K562 (cell line): ENCODE results near the gene PHF24. TPM values are rescaled to one million over a fixed set of nuclear protein-coding genes. Genes with fewer than 3 reads are reported as not detected.

Experiments used
- ATAC-seq: fragments of 200-7000 bp; cut with Tn5 transposase; 3 replicates; pipeline ENCODE4 v1.9.1; 2020; ENCODE audit warnings: moderate library complexity
- BruUV-seq: library from RNA; stranded (reverse); fragments of 400-500 nt; replicated peaks from 2 replicates; lab custom pipeline; 2021; lab: Mats Ljungman, UMichigan
- CTCF ChIA-PET: fragments of 300-600 bp; formaldehyde crosslinking; extraction: SDS; loops from one replicate; lab custom pipeline; 2021; ENCODE audit warnings: low intra/inter-chr PET ratio; lab: Yijun Ruan, JAX
- POLR2A ChIA-PET: fragments of 300-600, 350-650 bp; sonication (Branson Sonifier 250); formaldehyde crosslinking; extraction: SDS; loops from one replicate; lab custom pipeline; 2021; ENCODE audit warnings: antibody characterized with exemption, inconsistent platforms; lab: Yijun Ruan, JAX
- DNase-seq, 4 experiments: peaks; one replicate each; pipeline versions ENCODE4 v3.0.0 to v3.0.0-alpha.2; 2011 to 2018; ENCODE audit warnings: low spot score in 3 of 4, mixed read lengths in 3 of 4; ENCODE audit errors: extremely low read depth in 1 of 4
- FAIRE-seq: peaks from 2 replicates; lab custom pipeline; 2011; peaks lifted over from hg19 to GRCh38; lab: Jason Lieb, UNC
- H2AFZ ChIP-seq: 2 replicates; pipeline ENCODE4 v1.6.0; 2011; ENCODE audit warnings: low read depth, low read length, control low read depth, inconsistent platforms
- H3K27ac ChIP-seq: fragments of 200-600 bp; 3 replicates; pipeline ENCODE4 v1.8.0; 2011; ENCODE audit warnings: low read depth, mild to moderate bottlenecking, control low read depth, inconsistent platforms, low read length, moderate library complexity, mixed read lengths; ENCODE audit errors: extremely low read depth
- H3K27me3 ChIP-seq, 2 experiments: fragments of 300-600 bp in 1 of 2; 2 replicates in 1 of 2; 3 replicates in 1 of 2; pipeline versions ENCODE4 v1.6.0 to v1.8.0; 2011; ENCODE audit warnings: inconsistent platforms in 2 of 2, low read length in 2 of 2, mild to moderate bottlenecking in 1 of 2, mixed read lengths in 1 of 2, moderate library complexity in 1 of 2; ENCODE audit not compliant: control insufficient read depth in 2 of 2, insufficient read depth in 2 of 2
- H3K36me3 ChIP-seq: fragments of 300-600 bp; 3 replicates; pipeline ENCODE4 v1.8.0; 2011; ENCODE audit warnings: mild to moderate bottlenecking, low read length, inconsistent platforms; ENCODE audit not compliant: control insufficient read depth, insufficient read depth
- H3K4me1 ChIP-seq, 2 experiments: fragments of 200-600 bp in 1 of 2; replicated peaks in 1 of 2; 2 replicates in 1 of 2; 3 replicates in 1 of 2; pipeline versions ENCODE4 v1.5.1 to v1.8.0; 2011; ENCODE audit warnings: inconsistent platforms in 2 of 2, low read length in 2 of 2, mild to moderate bottlenecking in 1 of 2, mixed read lengths in 1 of 2, moderate library complexity in 1 of 2; ENCODE audit not compliant: control insufficient read depth in 2 of 2, insufficient read depth in 2 of 2
- H3K4me2 ChIP-seq: 2 replicates; pipeline ENCODE4 v1.6.1; 2011; ENCODE audit warnings: low read length, control low read depth, inconsistent platforms, mixed read lengths; ENCODE audit not compliant: insufficient read depth
- H3K4me3 ChIP-seq: fragments of 200-600 bp; sonication (generic), shearing (Covaris generic); 2 replicates; pipeline ENCODE4 v1.5.1; 2016; ENCODE audit warnings: control low read depth, inconsistent platforms
- H3K79me2 ChIP-seq: fragments of 200-600 bp; 3 replicates; pipeline ENCODE4 v1.8.0; 2011; ENCODE audit warnings: low read length, inconsistent platforms; ENCODE audit not compliant: control insufficient read depth, insufficient read depth
- H3K9ac ChIP-seq, 2 experiments: 2 replicates each; pipeline versions ENCODE4 v1.6.0 to v1.6.1; 2011; ENCODE audit warnings: low read depth in 2 of 2, low read length in 2 of 2, control low read depth in 1 of 2, inconsistent platforms in 1 of 2, mild to moderate bottlenecking in 1 of 2, mixed read lengths in 1 of 2; ENCODE audit not compliant: insufficient read depth in 1 of 2
- H3K9me1 ChIP-seq: one replicate; pipeline ENCODE4 v1.6.0; 2011; ENCODE audit warnings: inconsistent platforms, mild to moderate bottlenecking, low read length, moderate library complexity; ENCODE audit not compliant: control insufficient read depth, insufficient read depth
- H3K9me3 ChIP-seq: replicated peaks from 2 replicates; pipeline ENCODE4 v1.5.1; 2011; ENCODE audit warnings: low read depth, low read length, inconsistent platforms; ENCODE audit not compliant: control insufficient read depth, insufficient read depth
- H4K20me1 ChIP-seq: replicated peaks from 2 replicates; pipeline ENCODE4 v1.6.1; 2011; ENCODE audit warnings: low read length, inconsistent platforms, mixed read lengths; ENCODE audit not compliant: control insufficient read depth, insufficient read depth
- WGBS: fragments of 100-300 bp; shearing (Covaris generic); methylation state at CpG from one replicate; pipeline ENCODE4 v1.1.6; 2016; ENCODE audit warnings: low coverage, mixed read lengths; ENCODE audit not compliant: insufficient coverage; ENCODE audit errors: missing lambda C conversion rate; 5-methylcytosine and 5-hydroxymethylcytosine counted together
- in situ Hi-C: fragments of 300-500 bp; cut with MboI; formaldehyde crosslinking; loops from 4 replicates; pipeline ENCODE4 v1.15.0; 2018; ENCODE audit warnings: inconsistent platforms, mixed read lengths
- intact Hi-C: fragments of 100-400 bp; cut with micrococcal nuclease; formaldehyde crosslinking; loops from 2 replicates; pipeline ENCODE4 v1.14.2; 2022
- polyA plus RNA-seq, 8 experiments: library from polyadenylated mRNA; depleted of rRNA in 4 of 8; stranded (reverse) in 5 of 8; unstranded in 3 of 8; fragments of >200 nt; fragmentation: Nextera tagmentation in 2 of 8; fragmentation: Illumina TruSeq in 1 of 8; extraction: Ambion mirVana in 2 of 8; extraction: Trizol in 1 of 8; gene quantifications; 2 replicates each; pipeline versions ENCODE4 v1.2.1 to v1.2.3, GENCODE V29; 2011 to 2014; ENCODE audit warnings: inconsistent platforms in 1 of 8, missing spikeins in 1 of 8
- total RNA-seq, 7 experiments: library from RNA; depleted of rRNA in 6 of 7; stranded (reverse); fragments of >200 nt in 6 of 7; fragmentation: Illumina TruSeq in 2 of 7; extraction: Trizol in 2 of 7; gene quantifications; 2 replicates each; pipeline versions ENCODE4 v1.2.1 to v1.2.3, GENCODE V29; 2011 to 2021; ENCODE audit warnings: low replicate concordance in 1 of 7
- TF ChIP-seq, protein P1 (sequence below), 2 experiments: fragments of 450-650 bp; conservative IDR thresholded peaks; 2 replicates each; pipeline ENCODE4 v1.6.1; 2017; ENCODE audit warnings: mild to moderate bottlenecking in 2 of 2, moderate library complexity in 2 of 2
- TF ChIP-seq, protein P2 (sequence below): fragments of 450-650 bp; IDR thresholded peaks from 2 replicates; pipeline ENCODE4 v1.6.1; 2016

Gene PHF24
- total and polyA plus RNA-seq, 9 of the 15 experiments (the other 6 are each of a cell fraction or from before 2014, with no cell fraction given) = 0.01 TPM; not detected in 7

- H3K9me3 ChIP-seq = no peaks in the 10 kb centered on the region
- no peak for FAIRE-seq
- intact Hi-C loops = no loop called here
- no peaks in the 10 kb centered on the region for H3K36me3 ChIP-seq
- CTCF ChIA-PET = no interaction called here
- H3K9ac ChIP-seq = 0 out of 4 replicates have a peak overlapping the region, but pooled peaks of 1 of the 2 experiments have one; percentile 39
- H3K9me1 ChIP-seq = peaks cover 9% of the 10 kb centered on the region
- no peak for DNase-seq
- no peak overlapping the region; the same call in 1 of the 2 replicates for H3K4me2 ChIP-seq
- TF ChIP-seq, protein P1, sequence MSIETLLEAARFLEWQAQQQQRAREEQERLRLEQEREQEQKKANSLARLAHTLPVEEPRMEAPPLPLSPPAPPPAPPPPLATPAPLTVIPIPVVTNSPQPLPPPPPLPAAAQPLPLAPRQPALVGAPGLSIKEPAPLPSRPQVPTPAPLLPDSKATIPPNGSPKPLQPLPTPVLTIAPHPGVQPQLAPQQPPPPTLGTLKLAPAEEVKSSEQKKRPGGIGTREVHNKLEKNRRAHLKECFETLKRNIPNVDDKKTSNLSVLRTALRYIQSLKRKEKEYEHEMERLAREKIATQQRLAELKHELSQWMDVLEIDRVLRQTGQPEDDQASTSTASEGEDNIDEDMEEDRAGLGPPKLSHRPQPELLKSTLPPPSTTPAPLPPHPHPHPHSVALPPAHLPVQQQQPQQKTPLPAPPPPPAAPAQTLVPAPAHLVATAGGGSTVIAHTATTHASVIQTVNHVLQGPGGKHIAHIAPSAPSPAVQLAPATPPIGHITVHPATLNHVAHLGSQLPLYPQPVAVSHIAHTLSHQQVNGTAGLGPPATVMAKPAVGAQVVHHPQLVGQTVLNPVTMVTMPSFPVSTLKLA (conservative IDR thresholded peaks at IDR 0.05) = no peak
- TF ChIP-seq, protein P2, sequence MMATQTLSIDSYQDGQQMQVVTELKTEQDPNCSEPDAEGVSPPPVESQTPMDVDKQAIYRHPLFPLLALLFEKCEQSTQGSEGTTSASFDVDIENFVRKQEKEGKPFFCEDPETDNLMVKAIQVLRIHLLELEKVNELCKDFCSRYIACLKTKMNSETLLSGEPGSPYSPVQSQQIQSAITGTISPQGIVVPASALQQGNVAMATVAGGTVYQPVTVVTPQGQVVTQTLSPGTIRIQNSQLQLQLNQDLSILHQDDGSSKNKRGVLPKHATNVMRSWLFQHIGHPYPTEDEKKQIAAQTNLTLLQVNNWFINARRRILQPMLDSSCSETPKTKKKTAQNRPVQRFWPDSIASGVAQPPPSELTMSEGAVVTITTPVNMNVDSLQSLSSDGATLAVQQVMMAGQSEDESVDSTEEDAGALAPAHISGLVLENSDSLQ = peak; percentile 50
- H3K79me2 ChIP-seq = no peaks in the 10 kb centered on the region; the same call in 2 of the 3 replicates
- no peaks in the 10 kb centered on the region for H3K27me3 ChIP-seq
- ATAC-seq = no peak
- no peak overlapping the region for H2AFZ ChIP-seq
- in situ Hi-C loops = no loop called here
- H4K20me1 ChIP-seq = no peaks in the 10 kb centered on the region
- peaks cover 50 to 51% of the 10 kb centered on the region in 2 experiments for H3K4me1 ChIP-seq
- WGBS = 65% methylated on average over 5 of the region's 7 CpGs
- H3K27ac ChIP-seq = no peak overlapping the region; the same call in 2 of the 3 replicates
- BruUV-seq = TSS peak; percentile 50
- no peak overlapping the region for H3K4me3 ChIP-seq
- POLR2A ChIA-PET = interaction anchor here (0.6 kb wide), 1 partner anchor 31 kb away, joined by 3 read pairs; no protein-coding TSS in a partner anchor
These were observed 33.0 kb downstream of the PHF24 start for GRCh38 chr9:34990908-34991606.
